ENCODE data around the gene ZNF621.

Gene ZNF621

DNA sequence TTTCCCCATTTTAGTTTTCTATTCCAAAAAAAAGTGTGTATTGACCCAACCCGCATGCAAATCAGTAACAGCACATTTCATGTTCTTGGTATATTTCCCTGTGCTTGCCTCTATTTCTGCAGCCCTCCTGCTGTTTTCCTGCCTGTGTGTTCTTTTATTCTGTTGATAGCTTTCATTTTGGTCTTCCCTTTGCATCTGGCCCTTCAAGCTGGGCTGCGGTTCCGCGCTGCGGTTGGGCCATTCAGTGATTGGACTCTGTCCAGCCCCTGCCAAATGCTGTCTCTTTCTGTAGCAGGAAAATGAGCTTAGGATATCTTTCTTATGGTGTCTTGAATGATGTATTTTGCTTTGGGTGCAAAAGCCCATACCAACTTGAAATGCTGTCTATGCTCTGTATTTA lies 49.9 kb downstream of the ZNF621 start:
- Mint-ChIP-seq H3K36me3 (ENCODE audit: low read depth) (no peaks in the 10 kb centered on the region), H3K4me3 (no peak overlapping the region), H3K27me3 (peaks cover 8% of the 10 kb centered on the region), H3K4me1 (no peaks in the 10 kb centered on the region), H3K27ac (no peak overlapping the region), H3K9me3 (no peaks in the 10 kb centered on the region)
- DNase-seq (no peak), ATAC-seq (no peak)

DNA sequence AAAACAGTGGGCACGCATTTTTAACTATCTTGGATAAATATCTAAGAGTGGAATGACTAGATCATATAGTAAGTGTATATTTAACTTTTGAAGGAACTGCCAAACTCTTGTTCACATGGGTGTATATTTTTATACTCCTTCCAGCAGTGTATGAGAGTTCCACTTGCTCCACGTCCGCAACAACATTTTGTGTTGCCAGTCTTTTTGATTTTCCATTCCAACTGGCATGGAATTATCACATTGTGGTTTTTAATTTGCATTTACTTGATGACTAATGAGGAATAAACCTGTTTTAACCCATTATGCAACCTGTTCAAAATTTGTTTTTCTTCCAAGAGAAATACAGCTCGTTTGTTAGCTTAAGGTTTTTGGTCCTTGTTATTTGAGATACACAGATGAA lies 51.6 kb downstream of the ZNF621 start:
- H3K27me3 Mint-ChIP-seq = peaks cover 8% of the 10 kb centered on the region
- no peaks in the 10 kb centered on the region for H3K36me3 Mint-ChIP-seq (ENCODE audit: low read depth)
- no peaks in the 10 kb centered on the region for H3K4me1 Mint-ChIP-seq
- no peaks in the 10 kb centered on the region for H3K9me3 Mint-ChIP-seq
- H3K27ac Mint-ChIP-seq = no peak overlapping the region
- ATAC-seq (no peak), DNase-seq (no peak)
- no peak overlapping the region for H3K4me3 Mint-ChIP-seq

DNA sequence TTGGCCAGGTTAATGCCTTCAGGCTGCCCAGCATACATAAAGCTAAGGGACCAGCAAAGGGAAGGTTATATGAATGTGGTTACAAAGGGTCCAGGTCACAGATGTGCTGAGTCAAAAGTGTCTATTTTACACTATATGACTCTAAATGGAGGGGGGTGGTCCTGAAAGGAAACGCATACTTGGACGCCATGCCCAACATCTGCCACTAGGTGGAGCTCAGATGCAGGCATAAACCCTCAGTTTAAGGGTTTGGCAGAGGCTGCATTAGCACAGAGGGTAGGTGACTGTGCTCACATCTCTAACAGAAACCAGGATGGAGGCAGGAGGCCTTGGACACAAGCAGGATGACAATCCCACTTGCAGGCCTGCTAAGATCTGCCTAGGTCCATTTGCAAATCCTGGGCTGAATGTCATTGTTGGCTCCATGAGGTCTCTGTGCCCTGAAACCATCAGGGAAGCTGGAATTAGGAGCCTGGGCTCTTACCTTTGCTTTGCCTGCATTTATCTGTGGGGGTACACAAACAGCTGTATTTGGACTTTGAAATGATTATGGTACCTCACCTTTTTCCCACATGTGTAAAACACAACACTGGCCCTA lies 55.8 kb downstream of the ZNF621 start:
- Mint-ChIP-seq H3K9me3 (no peaks in the 10 kb centered on the region), H3K27me3 (no peaks in the 10 kb centered on the region), H3K36me3 (ENCODE audit: low read depth) (no peaks in the 10 kb centered on the region), H3K4me1 (no peaks in the 10 kb centered on the region), H3K4me3 (no peak overlapping the region), H3K27ac (no peak overlapping the region)
- DNase-seq = peak; percentile 63
- peak; percentile 50 for ATAC-seq

DNA sequence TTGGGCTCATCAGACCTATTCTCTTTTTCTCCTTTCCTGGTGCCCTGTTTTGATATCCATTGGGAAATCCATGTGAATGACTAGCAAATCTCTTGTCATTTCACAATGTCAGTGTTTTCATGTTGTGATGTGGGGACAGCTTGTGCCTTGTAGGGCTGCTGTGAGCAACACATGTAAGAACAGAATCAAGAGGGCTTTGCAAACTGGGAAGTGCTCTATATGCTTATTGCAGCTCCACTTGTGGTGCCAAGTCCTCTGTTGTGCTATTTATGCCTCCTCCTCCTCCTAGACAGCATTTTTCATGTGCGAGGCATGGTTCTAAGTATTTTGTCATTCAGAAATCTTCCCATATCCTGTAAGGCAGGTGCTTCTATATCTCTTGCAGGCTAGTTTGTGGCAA lies 56.4 kb downstream of the ZNF621 start:
- ATAC-seq (no peak), DNase-seq (no peak)
- Mint-ChIP-seq H3K27me3 (no peaks in the 10 kb centered on the region), H3K4me1 (no peaks in the 10 kb centered on the region), H3K27ac (no peak overlapping the region), H3K36me3 (ENCODE audit: low read depth) (no peaks in the 10 kb centered on the region), H3K4me3 (no peak overlapping the region), H3K9me3 (no peaks in the 10 kb centered on the region)

DNA sequence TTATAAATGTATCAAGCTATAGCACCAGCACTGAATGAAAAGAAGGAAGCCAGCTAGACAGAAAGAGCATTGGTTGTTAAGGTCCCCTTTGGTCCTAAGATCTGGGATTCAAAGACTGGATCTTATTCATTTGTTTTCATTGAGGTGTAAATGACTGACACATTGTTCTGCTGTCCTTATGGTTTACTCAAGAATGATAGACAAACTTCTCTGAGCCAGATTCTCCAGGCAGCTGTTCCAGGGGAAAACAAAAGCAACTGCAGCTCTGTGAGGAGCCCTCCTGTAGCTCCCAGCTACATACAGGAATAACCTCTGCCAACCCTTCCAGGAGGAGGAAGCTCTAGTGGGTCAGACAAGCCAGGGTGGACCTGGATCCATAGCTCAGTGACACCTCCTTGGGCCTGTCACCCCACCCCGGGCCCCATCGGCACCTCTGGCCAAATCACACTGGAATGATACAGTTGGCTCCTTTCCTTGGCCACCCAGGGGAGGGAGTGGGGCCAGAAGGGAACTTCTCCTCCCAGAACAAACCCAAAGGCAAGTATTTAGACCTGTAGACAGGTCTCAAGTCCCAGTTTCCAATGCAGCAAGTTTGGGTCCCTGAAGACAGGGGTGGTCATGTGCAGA lies 57.8 kb downstream of the ZNF621 start:
- H3K9me3 Mint-ChIP-seq = no peaks in the 10 kb centered on the region

DNA sequence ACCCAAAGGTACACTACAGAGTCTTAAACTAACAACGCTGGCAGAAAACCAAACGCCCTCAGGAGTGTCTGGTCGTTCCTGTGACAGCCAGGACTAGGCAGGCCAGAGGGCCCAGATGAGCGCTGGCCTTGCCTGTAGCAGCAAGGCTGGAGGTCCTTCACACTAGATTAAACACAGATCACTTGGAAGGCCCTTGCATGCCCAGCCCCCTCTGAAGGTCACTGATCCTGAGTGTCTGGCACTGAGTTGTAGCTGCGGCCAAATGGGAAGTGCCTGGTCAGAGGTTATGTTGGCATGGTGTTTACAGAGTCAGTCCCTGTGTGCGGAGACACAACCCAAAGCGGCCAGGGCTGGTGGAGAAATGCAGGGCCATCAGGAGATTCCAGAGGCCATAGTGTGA lies 58.9 kb downstream of the ZNF621 start:
- Mint-ChIP-seq H3K36me3 (ENCODE audit: low read depth) (no peaks in the 10 kb centered on the region), H3K4me3 (no peak overlapping the region), H3K27me3 (no peaks in the 10 kb centered on the region), H3K27ac (no peak overlapping the region), H3K4me1 (no peaks in the 10 kb centered on the region), H3K9me3 (no peaks in the 10 kb centered on the region)
- DNase-seq = no peak
- no peak for ATAC-seq

More for the DNA sequence above, 57.8 kb downstream of the ZNF621 start:
- DNase-seq = no peak
- Mint-ChIP-seq H3K4me3 (no peak overlapping the region), H3K36me3 (ENCODE audit: low read depth) (no peaks in the 10 kb centered on the region), H3K27me3 (no peaks in the 10 kb centered on the region), H3K27ac (no peak overlapping the region), H3K4me1 (no peaks in the 10 kb centered on the region)
- no peak for ATAC-seq

DNA sequence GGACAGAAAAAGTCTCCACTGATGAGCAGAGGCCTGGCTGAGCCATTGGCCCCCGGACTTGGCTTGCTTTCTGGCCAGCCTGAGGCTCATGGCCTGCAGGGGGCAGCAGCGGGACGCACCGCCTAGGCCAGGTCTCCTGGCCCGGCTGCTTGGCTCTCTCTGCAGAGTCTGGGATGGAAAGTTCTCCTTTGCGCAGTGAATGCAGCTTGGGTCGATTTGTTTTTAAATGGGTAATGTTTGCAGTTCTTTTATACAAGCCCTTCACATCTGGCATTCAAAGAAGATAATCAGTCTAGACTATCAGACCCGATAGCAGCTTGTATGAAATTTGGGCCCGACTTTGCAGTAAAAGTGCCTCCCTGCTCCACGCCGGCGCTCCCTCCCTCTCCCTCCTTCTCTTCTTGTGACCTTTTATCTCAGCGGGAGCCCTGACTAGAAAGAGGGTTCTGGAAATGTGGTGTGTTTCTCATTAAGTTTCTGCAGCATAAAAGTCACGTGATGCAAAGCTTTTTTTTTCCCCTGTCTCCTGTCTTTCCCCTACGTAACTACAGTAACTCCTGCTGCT lies 59.9 kb downstream of the ZNF621 start:
- Mint-ChIP-seq H3K4me3 (no peak overlapping the region), H3K9me3 (no peaks in the 10 kb centered on the region), H3K27me3 (no peaks in the 10 kb centered on the region), H3K4me1 (no peaks in the 10 kb centered on the region), H3K36me3 (ENCODE audit: low read depth) (no peaks in the 10 kb centered on the region), H3K27ac (no peak overlapping the region)
- DNase-seq = peak; percentile 82
- peak; percentile 68 for ATAC-seq

DNA sequence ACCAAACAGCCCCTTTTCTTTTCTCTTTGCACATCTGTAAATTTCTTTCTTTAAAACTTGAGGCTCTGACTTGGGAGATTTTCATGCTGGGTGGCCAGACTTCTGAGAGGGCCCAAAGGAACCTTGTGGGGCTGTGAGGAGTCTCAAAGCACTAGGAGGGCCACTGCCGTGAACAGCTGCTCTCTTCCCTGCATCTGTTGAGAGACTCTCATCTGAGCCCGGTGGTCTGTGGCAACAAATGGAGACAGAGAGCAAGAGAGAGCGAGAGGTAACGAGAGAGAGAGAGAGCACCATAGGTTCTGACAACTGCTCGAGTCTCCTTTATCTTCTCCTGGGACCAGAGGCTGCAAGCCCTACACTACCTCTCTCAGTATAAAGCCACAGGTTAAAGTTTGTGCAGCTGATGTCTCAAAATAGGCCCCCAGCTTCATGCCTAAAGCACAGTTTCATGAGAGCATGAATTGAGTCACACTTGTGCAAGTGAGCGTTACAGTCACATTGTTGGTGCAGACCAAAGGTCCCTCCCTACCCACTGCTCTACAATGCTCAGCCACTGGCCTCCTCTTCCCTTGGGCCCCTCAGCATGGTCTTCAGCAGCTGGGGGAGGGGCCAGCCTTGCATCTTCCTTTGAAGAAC lies 60.7 kb downstream of the ZNF621 start:
- Mint-ChIP-seq H3K27me3 (no peaks in the 10 kb centered on the region), H3K4me1 (no peaks in the 10 kb centered on the region), H3K36me3 (ENCODE audit: low read depth) (no peaks in the 10 kb centered on the region), H3K4me3 (no peak overlapping the region), H3K9me3 (no peaks in the 10 kb centered on the region), H3K27ac (no peak overlapping the region)
- ATAC-seq = no peak
- no peak for DNase-seq

DNA sequence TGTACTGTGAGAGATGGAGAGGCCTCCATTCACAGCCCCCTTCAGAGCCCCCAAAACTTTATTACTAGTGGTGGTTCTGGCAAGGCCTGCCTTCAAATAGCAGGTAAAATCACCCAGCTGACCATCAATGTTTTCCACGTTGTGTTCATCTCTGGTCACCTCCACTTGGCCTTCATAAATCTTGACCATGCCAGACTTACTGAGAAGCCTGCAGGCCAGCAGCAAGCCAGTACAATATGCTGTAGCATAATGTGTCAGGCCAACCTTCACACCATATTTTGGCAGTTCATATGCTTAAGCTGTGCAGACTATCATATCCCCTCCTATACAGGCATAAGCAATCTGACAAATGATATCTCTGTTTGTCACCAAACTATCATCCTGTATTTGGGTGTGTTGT lies 62.1 kb downstream of the ZNF621 start:
- ATAC-seq (no peak), DNase-seq (no peak)
- Mint-ChIP-seq H3K4me3 (no peak overlapping the region), H3K4me1 (no peaks in the 10 kb centered on the region), H3K9me3 (no peaks in the 10 kb centered on the region), H3K27ac (no peak overlapping the region), H3K36me3 (ENCODE audit: low read depth) (no peaks in the 10 kb centered on the region), H3K27me3 (peaks cover 3% of the 10 kb centered on the region)

DNA sequence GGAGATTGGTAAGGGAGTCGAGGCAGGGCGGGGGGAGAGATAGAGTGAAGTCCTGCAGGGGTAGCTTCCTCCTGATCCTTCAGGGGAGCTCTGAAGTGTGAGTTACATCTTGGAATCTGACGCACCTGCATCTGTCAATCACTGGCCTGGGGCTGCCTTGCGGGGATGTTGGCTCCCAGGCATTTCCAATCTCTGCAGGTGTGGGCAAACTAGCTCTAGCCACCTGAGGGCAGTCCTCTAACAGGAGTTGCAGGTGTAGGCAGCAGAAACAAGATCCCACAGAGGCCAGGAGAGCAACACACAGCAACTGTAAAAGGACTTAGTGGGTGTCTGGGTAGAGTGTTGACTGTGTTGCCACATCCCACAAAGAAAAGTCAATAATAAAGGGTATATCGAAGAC lies 63.6 kb downstream of the ZNF621 start:
- no peak for DNase-seq
- no peaks in the 10 kb centered on the region for H3K36me3 Mint-ChIP-seq (ENCODE audit: low read depth)
- H3K4me3 Mint-ChIP-seq = no peak overlapping the region
- H3K9me3 Mint-ChIP-seq = no peaks in the 10 kb centered on the region
- H3K27ac Mint-ChIP-seq = no peak overlapping the region
- ATAC-seq = no peak
- peaks cover 3% of the 10 kb centered on the region for H3K27me3 Mint-ChIP-seq
- H3K4me1 Mint-ChIP-seq = no peaks in the 10 kb centered on the region
